Activated CD4-positive, CD25-positive, alpha-beta regulatory T cell treated with anti-CD3 and anti-CD28 coated beads, Interleukin-2, amount 50 U/mL, for 24 hours (primary cell): Measurements from ENCODE around the gene CSRNP2.
"Not testable (repeated sequence)": the region's sequence is repeated elsewhere in the genome, so short reads cannot be mapped to it uniquely, and the experiment has no call there.

Experiments used
- ATAC-seq, 2 donors: fragments of 150-1000 bp; cut with Tn5 transposase; one replicate each; pipeline ENCODE4 v1.10.0; 2021; ENCODE audit warnings: mild to moderate bottlenecking in 1 of 2, moderate library complexity in 1 of 2

CSRNP2 gene

DNA sequence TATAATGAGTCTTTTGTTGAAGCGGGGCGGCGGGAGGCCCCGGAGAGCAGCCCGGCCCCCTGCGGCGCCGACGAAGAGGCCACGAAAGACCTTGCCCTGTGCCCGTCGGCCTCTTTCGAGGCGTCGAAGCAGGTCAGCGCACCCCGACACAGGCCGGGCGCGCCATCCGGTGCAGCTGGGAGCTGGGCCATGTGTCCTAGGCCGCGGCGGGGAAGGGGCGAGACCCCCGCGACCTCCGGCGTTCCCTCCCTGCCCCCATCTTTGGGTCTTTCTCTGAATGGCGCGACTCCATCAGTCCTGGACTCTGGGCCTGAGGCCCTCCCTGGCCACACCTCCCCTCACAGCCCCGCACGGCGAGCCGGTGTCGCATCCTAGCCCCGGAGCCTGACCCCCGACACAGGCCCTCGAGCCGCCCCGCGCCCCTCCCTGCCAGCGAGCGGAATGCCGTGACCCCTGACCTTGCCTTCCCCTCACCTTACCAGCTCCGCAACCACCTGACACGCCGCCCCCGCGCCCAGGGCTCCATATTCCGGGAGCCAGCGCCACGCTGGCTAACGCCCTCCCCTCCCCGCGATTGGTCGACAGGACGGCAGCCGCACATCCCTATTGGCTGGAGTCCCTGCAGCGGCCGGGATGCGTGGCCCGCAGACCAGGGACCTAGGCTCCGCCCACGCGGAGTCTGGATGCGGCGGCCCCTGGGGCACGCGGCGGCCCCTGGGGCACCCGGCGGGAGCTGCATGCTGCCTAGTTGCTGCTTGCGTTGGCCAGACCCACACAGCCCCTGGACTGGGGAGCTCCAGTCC is 57.4 kb downstream of the CSRNP2 start, which contains the start of gene SLC11A2:
SLC11A2 (minus strand) TSS at position 549 of the 803 bp plus-strand sequence. CDS start 15,656 bp downstream, outside the sequence.
- peak; percentile 80 to 82 for ATAC-seq

GRCh38 chr12:51025338-51025835 is 58.0 kb downstream of the CSRNP2 start:
- no peak for ATAC-seq

DNA sequence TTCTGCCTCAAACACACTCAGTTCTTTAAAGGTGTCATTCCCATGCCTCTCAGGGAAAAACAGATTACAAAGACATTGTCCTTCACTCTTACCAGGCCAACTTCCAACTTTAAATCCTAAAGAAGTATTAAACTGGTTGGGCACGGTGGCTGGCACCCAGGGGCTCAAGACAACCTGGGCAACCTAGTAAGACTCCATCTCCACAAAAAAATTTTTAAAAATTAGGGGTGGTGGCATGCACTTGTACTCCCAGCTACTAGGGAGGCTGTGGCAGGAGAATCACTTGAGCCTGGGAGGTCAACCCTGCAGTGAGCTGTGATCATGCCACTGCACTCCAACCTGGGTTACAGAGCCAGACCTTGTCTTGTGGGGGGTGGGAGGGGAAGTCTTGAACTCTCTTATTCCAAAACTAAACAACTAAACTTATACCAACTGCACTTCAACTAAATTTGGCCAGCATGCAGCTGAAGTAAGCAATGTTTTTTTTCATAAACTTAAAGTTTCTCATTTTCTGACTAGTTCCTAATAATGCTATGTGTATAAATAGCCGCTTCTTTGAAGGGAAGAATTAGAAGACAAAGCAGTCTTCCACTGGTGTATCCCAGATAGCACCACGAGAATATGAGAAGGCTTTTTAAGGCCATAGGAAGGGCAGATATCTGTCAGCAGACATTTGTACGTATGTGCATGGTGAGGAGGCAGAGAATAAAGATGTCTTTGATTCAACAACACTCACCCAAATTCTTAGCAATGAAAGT is 59.6 kb downstream of the CSRNP2 start:
- no peak for ATAC-seq

GRCh38 chr12:51021694-51022093 is 61.7 kb downstream of the CSRNP2 start:
- no peak for ATAC-seq

DNA sequence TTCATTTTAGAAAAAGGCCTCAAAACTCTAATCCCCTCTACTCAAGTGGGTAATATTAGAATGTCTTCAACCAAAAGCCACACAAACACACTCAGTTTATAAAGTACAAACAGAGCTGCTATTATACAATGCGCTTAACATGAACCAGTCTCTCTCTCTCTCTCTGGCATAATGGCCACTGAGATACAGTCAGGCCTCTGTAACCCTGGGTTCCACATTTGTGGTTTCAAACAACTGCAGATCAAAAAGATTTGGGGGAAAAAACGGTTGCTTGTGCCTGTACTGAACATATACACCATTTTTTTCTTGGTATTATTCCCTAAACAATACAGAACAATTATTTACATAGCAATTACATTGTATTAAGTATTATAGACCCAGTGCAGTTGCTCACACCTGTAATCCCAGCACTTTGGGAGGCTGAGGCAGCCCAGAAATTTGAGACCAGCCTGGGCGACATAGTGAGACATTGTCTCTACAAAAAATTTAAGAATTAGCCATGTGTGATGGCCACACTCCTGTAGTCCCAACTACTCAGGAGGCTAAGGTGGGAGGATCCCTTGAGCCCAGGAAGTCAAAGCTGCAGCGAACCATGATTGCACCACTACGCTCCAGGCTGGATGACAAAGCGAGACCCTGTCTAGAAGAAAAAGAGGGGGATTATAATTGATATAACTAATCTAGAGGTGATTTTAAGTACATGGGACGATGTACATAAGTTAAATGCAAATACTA is 62.8 kb downstream of the CSRNP2 start:
- no peak for ATAC-seq

- ATAC-seq: no peak
Measured at GRCh38 chr12:51019927-51020326, 63.5 kb downstream of the CSRNP2 start.

- ATAC-seq: no peak
Measured at GRCh38 chr12:51018956-51019355, 64.4 kb downstream of the CSRNP2 start.

- no peak for ATAC-seq
Measured at GRCh38 chr12:51017452-51017851, 65.9 kb downstream of the CSRNP2 start.

- not testable (repeated sequence) for ATAC-seq
Measured at GRCh38 chr12:51014467-51014866, 68.9 kb downstream of the CSRNP2 start.

DNA sequence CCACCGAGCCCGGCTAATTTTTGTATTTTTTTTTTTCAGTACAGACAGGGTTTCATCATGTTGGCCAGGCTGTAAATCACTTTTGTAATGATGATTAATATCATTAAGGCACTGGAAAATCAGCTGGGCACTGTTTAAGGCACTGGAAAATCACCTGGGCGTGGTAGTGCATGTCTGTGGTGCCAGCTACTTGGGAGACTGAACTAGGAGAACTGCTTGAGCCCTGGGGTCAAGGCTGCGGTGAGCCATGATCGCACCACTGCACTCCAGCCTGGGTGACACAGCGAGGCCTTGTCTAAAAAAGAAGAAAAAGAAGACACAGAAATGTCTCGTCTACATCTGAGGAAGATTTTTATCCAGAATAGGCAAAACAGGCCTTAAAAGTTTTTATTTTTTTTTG is 70.0 kb downstream of the CSRNP2 start:
- no peak for ATAC-seq

- no peak for ATAC-seq
Measured at GRCh38 chr12:51012570-51013236, 70.7 kb downstream of the CSRNP2 start.

GRCh38 chr12:51011955-51012354 is 71.4 kb downstream of the CSRNP2 start:
- no peak for ATAC-seq
